ENCODE data around the gene MAX.

Gene MAX, protein sequence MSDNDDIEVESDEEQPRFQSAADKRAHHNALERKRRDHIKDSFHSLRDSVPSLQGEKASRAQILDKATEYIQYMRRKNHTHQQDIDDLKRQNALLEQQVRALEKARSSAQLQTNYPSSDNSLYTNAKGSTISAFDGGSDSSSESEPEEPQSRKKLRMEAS

DNA sequence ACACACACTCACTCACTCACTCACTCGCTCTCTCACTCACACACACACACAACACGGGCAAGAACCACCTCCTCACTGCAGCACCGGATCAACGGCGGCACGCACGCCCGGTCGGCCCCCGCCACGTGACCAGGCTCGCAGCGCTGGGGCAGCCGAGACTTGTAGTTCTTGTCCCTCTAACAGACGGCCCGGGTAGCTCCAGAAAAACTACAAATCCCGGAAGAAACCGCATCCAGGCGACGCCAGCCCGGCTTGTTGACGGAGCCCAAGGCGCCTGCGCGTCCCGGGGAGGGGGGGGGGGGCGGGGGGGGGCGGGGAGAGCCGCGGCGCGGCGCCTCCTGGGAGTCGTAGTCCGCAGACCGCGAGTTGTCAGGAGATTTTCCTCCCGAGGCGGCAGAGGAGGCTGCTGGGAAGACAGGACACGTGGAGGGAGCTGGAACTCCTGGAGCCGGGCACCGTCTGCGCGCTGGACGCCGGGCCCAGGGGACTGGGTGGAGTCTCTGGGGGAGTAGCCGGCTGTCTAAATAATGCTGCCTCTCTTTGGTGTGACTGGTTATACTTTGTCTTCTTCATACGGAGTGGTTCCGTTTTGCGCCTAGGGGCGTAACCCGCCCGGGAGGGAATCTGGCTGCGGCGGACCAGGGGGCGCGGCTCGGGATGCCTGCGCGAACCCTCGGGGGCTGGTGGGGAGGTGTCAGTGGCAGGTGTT is at the start of gene MAX:
Gene MAX, minus strand, starts transcription at position 77 of the 709 bp plus-strand sequence. CDS start 178 bp downstream, outside the sequence.
- peak within 1 kb of the TSS; percentile 68 for H3K27ac ChIP-seq
- DNase-seq (ENCODE audit: low read depth, low spot score): peak; percentile 94

GRCh38 chr14:65151609-65151956 is 49.3 kb upstream of the MAX start:
- DNase-seq (ENCODE audit: low read depth, low spot score): no peak
- H3K27ac ChIP-seq: no peak overlapping the region

DNA sequence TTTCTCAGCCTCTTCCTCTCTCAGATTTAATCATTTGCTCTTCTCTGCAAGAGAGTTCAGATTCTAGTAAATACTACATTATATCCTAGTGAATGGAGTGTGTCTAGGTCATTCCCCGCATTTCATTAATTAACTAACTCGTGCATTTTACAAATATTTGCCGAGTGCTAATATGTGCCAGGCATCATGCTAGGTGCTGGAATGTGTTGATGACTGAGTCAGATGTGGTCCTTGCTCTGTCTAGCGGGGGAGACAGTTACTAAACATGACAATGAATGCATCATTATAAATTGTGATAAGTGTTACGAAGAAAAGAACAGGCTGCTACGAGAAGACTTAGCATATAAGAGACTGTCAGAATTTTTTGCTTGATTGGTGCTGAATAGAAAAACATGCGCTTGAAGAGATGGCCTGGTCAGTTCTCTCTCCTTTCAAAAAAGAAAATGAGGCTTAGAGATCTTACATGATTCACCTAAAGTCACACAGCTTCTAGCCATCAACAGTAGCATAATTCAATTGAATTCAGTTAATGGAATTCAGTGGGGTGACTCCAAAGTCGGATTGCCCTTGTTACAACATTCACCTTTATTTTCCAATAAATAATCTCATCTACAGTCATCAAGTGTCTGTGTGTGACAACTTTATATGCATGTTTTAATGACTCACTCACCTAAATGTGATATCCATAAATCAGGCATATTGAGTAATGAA is 48.7 kb upstream of the MAX start:
- no peak for DNase-seq (ENCODE audit: low read depth, low spot score)

DNA sequence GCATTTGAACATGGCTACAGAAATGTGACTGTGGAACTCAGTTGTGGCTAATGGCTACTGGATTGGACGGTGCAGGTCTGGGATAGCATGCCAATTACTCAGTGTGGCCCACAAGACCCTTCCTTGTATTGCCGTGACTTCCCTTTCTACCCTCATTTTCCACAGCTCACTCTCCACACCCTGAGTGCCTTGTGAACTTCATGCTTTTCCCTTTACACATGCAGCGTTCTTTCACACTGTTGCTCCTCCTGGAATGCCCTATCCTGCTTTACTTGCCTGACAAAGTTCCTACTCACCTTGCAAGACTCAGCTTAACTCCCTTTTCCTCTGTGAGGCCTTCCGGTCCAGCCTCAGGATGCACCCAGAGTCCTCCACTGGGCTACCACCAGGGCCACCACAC is 46.8 kb upstream of the MAX start:
- no peak for DNase-seq (ENCODE audit: low read depth, low spot score)

More for the DNA sequence above, 48.7 kb upstream of the MAX start:
- H3K27ac ChIP-seq: no peak overlapping the region

DNA sequence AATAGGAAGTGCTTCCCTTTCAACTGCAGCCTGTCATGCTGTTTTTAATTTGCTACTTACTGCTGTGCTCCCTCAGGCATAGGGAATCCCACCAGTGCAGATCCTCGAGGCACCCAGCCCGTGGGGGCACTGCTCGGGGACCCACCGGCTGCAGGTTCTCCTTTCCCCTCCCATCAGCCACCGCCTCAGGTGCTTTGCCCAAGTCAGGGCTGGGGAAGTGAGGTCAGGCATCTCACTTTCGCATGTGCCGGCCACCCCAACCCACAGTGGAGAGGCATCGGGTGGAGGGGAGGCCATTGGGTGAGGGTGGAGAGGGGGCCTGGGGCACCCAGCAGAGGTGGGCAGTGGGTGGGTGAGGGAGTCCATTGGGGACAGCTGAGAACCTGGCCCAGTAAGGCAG is 41.9 kb upstream of the MAX start:
- no peak for DNase-seq (ENCODE audit: low read depth, low spot score)
- H3K27ac ChIP-seq: no peak overlapping the region

More for the DNA sequence above, 46.8 kb upstream of the MAX start:
- H3K27ac ChIP-seq: no peak overlapping the region

- DNase-seq (ENCODE audit: low read depth, low spot score): no peak
- H3K27ac ChIP-seq: no peak overlapping the region
Observed at GRCh38 chr14:65142914-65143625, 40.8 kb upstream of the MAX start.

GRCh38 chr14:65142429-65142828 is 40.1 kb upstream of the MAX start:
- H3K27ac ChIP-seq: no peak overlapping the region
- no peak for DNase-seq (ENCODE audit: low read depth, low spot score)

DNA sequence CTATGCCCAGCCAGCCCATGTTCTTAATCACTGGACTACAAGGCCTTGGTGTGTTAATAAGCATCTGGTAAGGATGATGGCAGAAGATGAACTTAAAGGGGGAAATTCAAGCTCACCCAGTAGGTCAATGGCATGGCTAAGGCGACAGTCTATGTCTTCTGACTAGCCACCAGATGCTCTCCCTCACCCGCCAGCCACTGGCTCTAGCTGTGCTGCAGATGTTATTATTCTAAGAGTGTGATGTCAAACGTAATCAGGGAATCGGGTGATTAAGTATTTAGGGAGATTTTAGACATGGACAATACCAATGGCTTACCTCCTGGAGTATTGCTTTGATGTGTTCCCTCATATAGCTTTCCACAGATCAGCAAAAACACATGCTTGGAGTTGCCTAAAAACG is 39.2 kb upstream of the MAX start:
- DNase-seq (ENCODE audit: low read depth, low spot score): no peak
- no peak overlapping the region for H3K27ac ChIP-seq

DNA sequence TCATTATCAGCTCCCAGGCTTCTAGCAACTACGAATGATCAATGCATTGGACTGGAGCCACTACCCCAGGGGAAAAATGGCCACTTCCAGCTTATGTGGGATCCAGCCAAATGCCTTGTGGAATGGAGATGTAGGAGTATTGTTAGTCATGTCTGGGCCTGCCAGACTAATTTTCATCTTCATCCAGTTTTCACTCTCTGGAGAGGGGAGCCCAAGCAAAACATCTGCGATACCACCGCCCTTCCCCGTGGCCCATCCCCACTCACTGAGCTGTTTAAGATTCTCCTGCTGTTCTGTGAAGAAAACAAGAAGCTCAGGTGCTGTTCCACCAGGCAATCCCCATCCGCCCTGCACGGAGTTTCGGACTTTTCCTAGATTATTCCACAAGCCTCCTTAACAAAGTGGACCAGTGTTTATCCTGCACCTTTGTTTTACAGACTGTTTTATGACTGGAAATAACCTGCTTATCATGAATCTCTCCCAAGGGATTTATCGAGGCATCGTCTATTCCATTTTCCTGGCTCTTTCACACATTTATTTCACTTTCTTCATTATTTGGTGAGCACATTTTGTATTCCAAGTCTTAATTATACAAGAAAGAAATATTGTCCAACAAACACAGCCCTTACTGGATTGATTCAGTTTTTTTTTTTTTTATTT is 35.5 kb upstream of the MAX start:
- no peak for DNase-seq (ENCODE audit: low read depth, low spot score)
- H3K27ac ChIP-seq: no peak overlapping the region

- DNase-seq (ENCODE audit: low read depth, low spot score): no peak
- H3K27ac ChIP-seq: no peak overlapping the region
Observed at GRCh38 chr14:65134651-65135579, 32.6 kb upstream of the MAX start.

DNA sequence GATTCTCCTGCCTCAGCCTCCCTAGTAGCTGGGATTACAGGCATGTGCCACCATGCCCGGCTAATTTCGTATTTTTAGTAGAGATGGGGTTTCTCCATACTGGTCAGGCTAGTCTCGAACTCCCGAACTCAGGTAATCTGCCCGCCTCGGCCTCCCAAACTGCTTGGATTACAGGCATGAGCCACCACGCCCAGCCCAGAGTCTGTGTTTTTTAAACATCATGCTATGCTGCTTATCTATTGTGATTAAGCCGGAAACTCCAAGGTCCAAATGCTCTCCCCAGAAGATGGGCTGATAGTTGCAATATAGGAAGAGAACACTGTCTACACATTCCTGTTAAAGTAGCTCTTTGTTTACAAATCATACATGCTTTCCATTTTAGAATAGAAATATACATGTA is 30.5 kb upstream of the MAX start:
- H3K27ac ChIP-seq: no peak overlapping the region
- no peak for DNase-seq (ENCODE audit: low read depth, low spot score)

DNA sequence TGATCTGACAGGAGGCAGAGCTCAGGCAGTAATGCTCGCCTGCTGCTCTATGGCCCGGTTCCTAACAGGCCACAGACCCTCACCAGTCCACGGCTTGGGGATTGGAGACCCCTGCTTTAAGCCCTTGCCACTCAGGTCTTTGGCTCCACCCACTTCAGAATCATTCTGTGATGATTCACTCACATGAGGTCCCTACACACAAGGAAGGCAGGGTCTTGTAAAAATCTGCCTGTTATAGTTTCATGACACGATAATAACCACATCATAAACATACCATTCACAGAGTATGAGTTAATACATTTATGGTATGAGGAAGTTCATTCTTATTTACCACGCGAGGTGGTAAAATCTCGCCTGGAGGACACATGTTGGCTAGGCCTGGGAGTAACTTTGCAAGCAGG is 29.0 kb upstream of the MAX start:
- DNase-seq (ENCODE audit: low read depth, low spot score): peak; percentile 95
- H3K27ac ChIP-seq: peak overlapping the region; percentile 31

DNA sequence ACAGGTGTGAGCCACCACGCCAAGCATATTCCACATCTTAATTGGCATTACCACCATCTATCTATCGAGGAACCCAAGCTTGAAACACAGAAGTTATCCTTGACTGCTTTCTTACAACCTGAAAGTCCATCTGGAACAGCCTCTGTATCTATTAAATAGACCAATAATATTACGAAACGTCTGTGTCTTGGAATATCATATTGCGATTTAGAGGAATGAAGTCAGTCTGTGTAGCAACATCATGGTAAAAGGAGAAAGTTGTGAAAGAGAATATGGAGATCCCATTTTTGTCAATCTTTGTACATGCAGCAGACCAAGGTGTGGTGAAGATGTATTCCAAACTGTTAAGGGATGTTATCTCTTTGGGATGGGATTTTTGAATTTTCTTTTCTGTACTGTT is 25.8 kb upstream of the MAX start:
- no peak overlapping the region for H3K27ac ChIP-seq
- no peak for DNase-seq (ENCODE audit: low read depth, low spot score)

DNA sequence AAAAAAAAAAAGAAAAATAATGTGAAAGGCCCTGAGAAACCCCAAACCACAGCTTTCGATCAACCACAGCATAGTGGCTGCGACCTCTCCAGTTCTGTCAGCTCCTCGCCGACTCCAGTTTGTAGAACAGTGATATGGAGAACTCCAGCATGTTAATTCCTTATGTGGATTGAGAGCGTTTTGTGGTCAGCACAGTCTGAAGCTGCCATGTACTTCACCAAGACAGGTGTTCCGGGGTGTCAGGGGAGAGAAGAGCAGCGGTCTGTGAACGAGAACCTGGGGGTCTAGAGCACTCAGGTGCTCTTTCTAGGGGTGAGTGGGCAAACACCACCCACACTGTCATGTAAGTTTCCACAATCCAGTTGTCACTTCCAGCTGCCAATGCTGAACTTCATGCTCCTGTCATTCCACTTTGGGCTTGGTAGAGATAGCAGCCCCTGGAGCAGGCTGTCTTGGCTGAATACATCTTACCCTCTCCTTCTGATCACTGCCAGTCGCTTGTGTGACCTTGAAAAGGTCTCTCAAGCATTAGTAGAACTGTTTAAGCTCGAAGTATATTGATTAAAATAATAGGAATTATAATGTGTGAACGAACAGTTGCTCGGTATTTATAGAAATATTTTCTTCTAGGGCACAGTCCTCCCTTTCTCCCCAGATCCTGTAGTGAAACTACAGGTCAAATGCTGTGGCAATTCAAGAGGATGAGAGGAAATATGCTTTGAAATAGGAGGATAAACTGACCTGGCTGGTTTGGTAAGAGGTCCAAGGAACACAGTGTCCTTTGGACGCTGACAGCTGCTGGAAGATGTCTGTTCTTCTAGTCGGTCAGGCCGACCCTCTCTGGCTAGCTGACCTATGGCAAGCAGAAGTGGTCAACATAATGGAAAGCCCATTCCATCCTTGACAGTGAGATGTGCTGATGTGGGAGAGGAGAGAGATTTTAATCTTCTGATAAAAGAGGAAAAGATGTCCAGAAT is 15.7 kb upstream of the MAX start:
- no peak for DNase-seq (ENCODE audit: low read depth, low spot score)
- no peak overlapping the region for H3K27ac ChIP-seq

GRCh38 chr14:65115615-65116014 is 13.3 kb upstream of the MAX start:
- no peak for DNase-seq (ENCODE audit: low read depth, low spot score)
- no peak overlapping the region for H3K27ac ChIP-seq

- no peak overlapping the region for H3K27ac ChIP-seq
- DNase-seq (ENCODE audit: low read depth, low spot score): no peak
Observed at GRCh38 chr14:65110525-65110924, 8.2 kb upstream of the MAX start.

- H3K27ac ChIP-seq: no peak overlapping the region
- DNase-seq (ENCODE audit: low read depth, low spot score): no peak
Observed at GRCh38 chr14:65109357-65109756, 7.0 kb upstream of the MAX start.

DNA sequence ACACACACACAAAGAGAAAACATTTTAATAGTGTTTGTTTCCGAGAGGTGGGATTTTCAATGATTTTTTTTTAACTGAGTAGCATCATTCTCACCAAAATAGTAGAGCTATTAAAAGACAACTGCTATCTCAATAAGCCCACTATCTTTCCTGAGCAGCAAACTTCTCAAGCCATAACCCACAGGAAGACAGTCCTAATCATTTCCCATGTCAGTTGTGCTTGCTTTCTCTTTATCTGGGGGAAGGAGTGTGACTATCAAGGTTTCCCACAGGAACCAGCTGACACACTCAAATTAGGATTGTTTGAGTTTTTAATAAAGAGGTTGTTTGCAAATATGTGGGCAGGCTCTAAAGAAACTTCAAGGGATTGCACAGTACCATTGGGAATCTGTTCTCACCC is 4.9 kb upstream of the MAX start:
- no peak for DNase-seq (ENCODE audit: low read depth, low spot score)
- H3K27ac ChIP-seq: no peak overlapping the region
